ENCODE data around the gene PLOD3. TPM values are rescaled to one million over a fixed set of nuclear protein-coding genes. Genes with fewer than 3 reads are reported as not detected.

Gene PLOD3
- total and polyA plus RNA-seq, 2 donors from 2014 or later: 53.5 to 78.8 TPM

- intact Hi-C loops (cut with DNase I): no loop called here
- FAIRE-seq (no peak), DNase-seq (peak in 2 of 5 donors; percentile 21 to 84)
- no peak for TF ChIP-seq CTCF (IDR thresholded peaks at IDR 0.05; ENCODE audit: borderline replicate concordance, extremely low read depth, insufficient read depth)
- peaks cover 0 to 24% (median 6%) of the 10 kb centered on the region in 3 donors for H3K4me1 ChIP-seq (ENCODE audit: control insufficient read depth in 2 of 3, insufficient read depth in 2 of 3, low read depth in 1 of 3, low read length in 3 of 3)
- no peak overlapping the region for H3K9ac ChIP-seq (ENCODE audit: low read length in 3 of 3)
- H3K4me3 ChIP-seq (ENCODE audit: low read length in 3 of 3): no peak overlapping the region
- H3K9me3 ChIP-seq (ENCODE audit: control insufficient read depth in 2 of 3, insufficient read depth in 1 of 3, low read length in 3 of 3): no peaks in the 10 kb centered on the region
- H3K27ac ChIP-seq (ENCODE audit: low read depth in 2 of 2, low read length in 2 of 2): peak overlapping the region; percentile 43 to 80
- H3K27me3 ChIP-seq (ENCODE audit: control insufficient read depth, insufficient read depth, low read length): no peaks in the 10 kb centered on the region
- H3K36me3 ChIP-seq (ENCODE audit: control insufficient read depth in 2 of 3, insufficient read depth in 3 of 3, low read length in 3 of 3): peaks cover 0 to 11% (median 0%) of the 10 kb centered on the region in 3 donors
Observed at GRCh38 chr7:101239191-101239950, 22.0 kb upstream of the PLOD3 start.

GRCh38 chr7:101238226-101239182 lies 21.1 kb upstream of the PLOD3 start:
- Histone ChIP-seq H3K4me3 (ENCODE audit: low read length in 3 of 3) (no peak overlapping the region), H3K27ac (ENCODE audit: low read depth in 2 of 2, low read length in 2 of 2) (peak overlapping the region; percentile 43 to 80), H3K27me3 (ENCODE audit: control insufficient read depth, insufficient read depth, low read length) (no peaks in the 10 kb centered on the region), H3K9me3 (ENCODE audit: control insufficient read depth in 2 of 3, insufficient read depth in 1 of 3, low read length in 3 of 3) (no peaks in the 10 kb centered on the region), H3K9ac (ENCODE audit: low read length in 3 of 3) (peak overlapping the region in 1 of 3 donors; percentile 60), H3K4me1 (ENCODE audit: control insufficient read depth in 2 of 3, insufficient read depth in 2 of 3, low read depth in 1 of 3, low read length in 3 of 3) (peaks cover 0 to 18% (median 1%) of the 10 kb centered on the region in 3 donors), H3K36me3 (ENCODE audit: control insufficient read depth in 2 of 3, insufficient read depth in 3 of 3, low read length in 3 of 3) (peaks cover 0 to 11% (median 0%) of the 10 kb centered on the region in 3 donors)
- TF ChIP-seq CTCF (IDR thresholded peaks at IDR 0.05; ENCODE audit: borderline replicate concordance, extremely low read depth, insufficient read depth): no peak
- DNase-seq: peak in 1 of 5 donors; percentile 78
- no peak for FAIRE-seq
- intact Hi-C loops (cut with DNase I): no loop called here

GRCh38 chr7:101237206-101238067 lies 20.1 kb upstream of the PLOD3 start, which contains the start of gene CLDN15:
CLDN15 (minus strand) TSS chr7:101237802; CDS start chr7:101237581, 221 bp downstream.
- DNase-seq (peak in 2 of 5 donors; percentile 47 to 80), FAIRE-seq (no peak)
- Histone ChIP-seq H3K9me3 (ENCODE audit: control insufficient read depth in 2 of 3, insufficient read depth in 1 of 3, low read length in 3 of 3) (no peaks in the 10 kb centered on the region), H3K27ac (ENCODE audit: low read depth in 2 of 2, low read length in 2 of 2) (peak within 1 kb of the TSS; percentile 43 to 80), H3K4me1 (ENCODE audit: control insufficient read depth in 2 of 3, insufficient read depth in 2 of 3, low read depth in 1 of 3, low read length in 3 of 3) (peaks cover 0 to 16% (median 0%) of the 10 kb centered on the region in 3 donors), H3K36me3 (ENCODE audit: control insufficient read depth in 2 of 3, insufficient read depth in 3 of 3, low read length in 3 of 3) (peaks cover 0 to 11% (median 0%) of the 10 kb centered on the region in 3 donors), H3K9ac (ENCODE audit: low read length in 3 of 3) (peak within 1 kb of the TSS in 2 of 3 donors; percentile 52 to 60), H3K4me3 (ENCODE audit: low read length in 3 of 3) (peak within 1 kb of the TSS in 1 of 3 donors; percentile 33), H3K27me3 (ENCODE audit: control insufficient read depth, insufficient read depth, low read length) (no peaks in the 10 kb centered on the region)
- TF ChIP-seq CTCF (IDR thresholded peaks at IDR 0.05; ENCODE audit: borderline replicate concordance, extremely low read depth, insufficient read depth): no peak
- intact Hi-C loops (cut with DNase I): no loop called here
